B cell (primary cell): ENCODE data around the gene PPP1R14C. TPM values are rescaled to one million over a fixed set of nuclear protein-coding genes. Genes with fewer than 3 reads are reported as not detected.

Experiments used
- ATAC-seq: fragments of 200-7000 bp; cut with Tn5 transposase; one replicate; pipeline ENCODE4 v1.10.0; 2021; ENCODE audit warnings: low read depth, mild to moderate bottlenecking, moderate number of reproducible peaks, moderate library complexity
- CTCF ChIA-PET: fragments of 350-600 bp; sonication (Branson Sonifier 250); formaldehyde crosslinking; loops from one replicate; lab custom pipeline; 2021; ENCODE audit warnings: antibody characterized with exemption, inconsistent platforms; lab: Charles Lee
- POLR2A ChIA-PET: fragments of 350-600 bp; sonication (Branson Sonifier 250); formaldehyde crosslinking; loops from one replicate; lab custom pipeline; 2021; ENCODE audit warnings: antibody characterized with exemption; lab: Charles Lee
- DNase-seq: peaks from one replicate; pipeline ENCODE4 v3.0.0; 2013
- H2AFZ ChIP-seq: 2 replicates; pipeline ENCODE4 v1.6.1; 2012; ENCODE audit warnings: mild to moderate bottlenecking, low read depth, low read length; ENCODE audit not compliant: insufficient read depth, poor library complexity, severe bottlenecking
- H3K27ac ChIP-seq, 2 donors: 1 replicate in 1 of 2; 2 replicates in 1 of 2; pipeline ENCODE4 v1.5.1; 2012 to 2013; ENCODE audit warnings: low read length in 2 of 2, mild to moderate bottlenecking in 2 of 2, moderate library complexity in 1 of 2
- H3K27me3 ChIP-seq, 4 experiments: fragments of 200-600 bp in 1 of 4; sonication (generic) in 1 of 4; replicated peaks in 1 of 4; 1 replicate in 2 of 4; 2 replicates in 2 of 4; pipeline versions ENCODE4 v1.6.1 to v1.7.0; 2013 to 2016; ENCODE audit warnings: low read length in 3 of 4, mild to moderate bottlenecking in 2 of 4, mixed read lengths in 1 of 4, moderate library complexity in 1 of 4; ENCODE audit not compliant: insufficient read depth in 4 of 4, control insufficient read depth in 3 of 4; ENCODE audit errors: control extremely low read depth in 1 of 4
- H3K36me3 ChIP-seq, 2 experiments: replicated peaks in 1 of 2; 1 replicate in 1 of 2; 2 replicates in 1 of 2; pipeline versions ENCODE4 v1.6.1 to v1.7.1; 2013; ENCODE audit warnings: low read length in 1 of 2; ENCODE audit not compliant: insufficient read depth in 2 of 2, control insufficient read depth in 1 of 2; ENCODE audit errors: control extremely low read depth in 1 of 2, extremely low read depth in 1 of 2
- H3K4me1 ChIP-seq, 2 donors: fragments of 200-600 bp in 1 of 2; sonication (generic) in 1 of 2; 1 replicate in 1 of 2; 2 replicates in 1 of 2; pipeline versions ENCODE4 v1.5.1 to v1.6.1; 2013 to 2017; ENCODE audit warnings: low read length in 2 of 2; ENCODE audit not compliant: control insufficient read depth in 2 of 2, insufficient read depth in 2 of 2
- H3K4me2 ChIP-seq: replicated peaks from 2 replicates; pipeline ENCODE3; 2012; ENCODE audit warnings: mild to moderate bottlenecking, low read depth, low read length; ENCODE audit not compliant: poor library complexity, severe bottlenecking
- H3K4me3 ChIP-seq, 5 experiments: fragments of 200-600 bp in 1 of 5; sonication (generic) in 1 of 5; 1 replicate in 3 of 5; 2 replicates in 2 of 5; pipeline versions ENCODE4 v1.5.1 to v1.7.0; 2011 to 2016; ENCODE audit warnings: low read length in 4 of 5, mild to moderate bottlenecking in 4 of 5, low read depth in 2 of 5, control low read depth in 1 of 5, moderate library complexity in 1 of 5; ENCODE audit not compliant: insufficient read depth in 1 of 5; ENCODE audit errors: control extremely low read depth in 1 of 5, extremely low read depth in 1 of 5
- H3K79me2 ChIP-seq: fragments of 200-600 bp; sonication (generic); one replicate; pipeline ENCODE4 v1.6.0; 2016; ENCODE audit warnings: low read length; ENCODE audit not compliant: control insufficient read depth, insufficient read depth
- H3K9ac ChIP-seq: fragments of 200-600 bp; sonication (generic); 2 replicates; pipeline ENCODE4 v1.6.1; 2017; ENCODE audit warnings: mild to moderate bottlenecking, low read length, moderate library complexity
- H3K9me3 ChIP-seq, 3 donors: one replicate each; pipeline versions ENCODE4 v1.6.1 to v1.7.1; 2013; ENCODE audit warnings: low read length in 2 of 3; ENCODE audit not compliant: control insufficient read depth in 2 of 3, insufficient read depth in 1 of 3; ENCODE audit errors: control extremely low read depth in 1 of 3
- H4K20me1 ChIP-seq: 2 replicates; pipeline ENCODE4 v1.6.0; 2012; ENCODE audit warnings: mild to moderate bottlenecking, low read length; ENCODE audit not compliant: insufficient read depth, control insufficient read depth, poor library complexity, severe bottlenecking
- H3K27ac Mint-ChIP-seq: one replicate; pipeline ENCODE4 v1.8.0; 2021; ENCODE audit warnings: mixed read lengths
- H3K27me3 Mint-ChIP-seq: one replicate; pipeline ENCODE4 v1.8.0; 2021; ENCODE audit warnings: mixed read lengths
- H3K4me1 Mint-ChIP-seq: one replicate; pipeline ENCODE4 v1.8.0; 2021; ENCODE audit warnings: mixed read lengths
- H3K4me3 Mint-ChIP-seq: one replicate; pipeline ENCODE4 v1.8.0; 2021; ENCODE audit warnings: mixed read lengths
- H3K9me3 Mint-ChIP-seq: one replicate; pipeline ENCODE4 v1.8.0; 2022; ENCODE audit warnings: mixed read lengths; ENCODE audit not compliant: insufficient read depth
- CTCF ChIP-seq: fragments of 200-600 bp; IDR thresholded peaks from one replicate; pipeline ENCODE4 v1.8.0; 2022; ENCODE audit warnings: antibody characterized with exemption, mild to moderate bottlenecking
- EZH2 ChIP-seq: IDR thresholded peaks from 2 replicates; pipeline ENCODE4 v1.6.1; 2012; ENCODE audit warnings: borderline replicate concordance, low read depth, mild to moderate bottlenecking, moderate library complexity, low read length; ENCODE audit not compliant: insufficient read depth, poor library complexity, severe bottlenecking
- WGBS: methylation state at CpG from one replicate; pipeline ENCODE4 v1.1.5; 2013; ENCODE audit warnings: missing lambda C conversion rate; ENCODE audit not compliant: insufficient coverage; 5-methylcytosine and 5-hydroxymethylcytosine counted together
- intact Hi-C: fragments of 100-400 bp; cut with micrococcal nuclease; formaldehyde crosslinking; loops from one replicate; pipeline ENCODE4 v1.10.0; 2022
- polyA plus RNA-seq: library from polyadenylated mRNA; depleted of rRNA; stranded (reverse); fragments of >200 nt; gene quantifications from 2 replicates; pipeline ENCODE4 v1.2.3, GENCODE V29; 2012
- total RNA-seq, 2 donors: library from RNA; stranded (reverse); fragments of 120-200 nt in 1 of 2; gene quantifications; 1 replicate in 1 of 2; 2 replicates in 1 of 2; pipeline versions ENCODE4 v1.2.3 to v1.2.4, GENCODE V29; 2013 to 2022

PPP1R14C gene
- total and polyA plus RNA-seq, 2 donors (not counting 1 experiment from before 2014, with no cell fraction given) = not detected

- H3K36me3 ChIP-seq = no peaks in the 10 kb centered on the region
- H3K27me3 ChIP-seq = peaks cover 1 to 60% (median 40%) of the 10 kb centered on the region in 4 experiments
- no peaks in the 10 kb centered on the region for H3K9me3 Mint-ChIP-seq
- no peak for TF ChIP-seq CTCF
- no peak for TF ChIP-seq EZH2
- ATAC-seq (no peak), DNase-seq (no peak)
- no peak overlapping the region for H3K27ac Mint-ChIP-seq
- peaks cover 27% of the 10 kb centered on the region for H3K4me1 Mint-ChIP-seq
- H3K9ac ChIP-seq = no peak overlapping the region
- no peaks in the 10 kb centered on the region for H3K79me2 ChIP-seq
- intact Hi-C loops = no loop called here
- peaks cover 69% of the 10 kb centered on the region for H3K27me3 Mint-ChIP-seq
- no peaks in the 10 kb centered on the region for H4K20me1 ChIP-seq
- ChIA-PET CTCF (interaction anchor here (1.3 kb wide), 1 partner anchor 75 kb away, joined by 3 read pairs; no protein-coding TSS in a partner anchor), POLR2A (no interaction called here)
- H3K4me1 ChIP-seq = peaks cover 25 to 35% of the 10 kb centered on the region in 2 donors
- no peak overlapping the region for H3K27ac ChIP-seq
- no peaks in the 10 kb centered on the region for H3K9me3 ChIP-seq
- no peak overlapping the region for H2AFZ ChIP-seq
- no peak overlapping the region for H3K4me3 ChIP-seq
- 40% methylated on average over 1 of the region's 3 CpGs for WGBS
- no peak overlapping the region for H3K4me2 ChIP-seq
- peak overlapping the region; percentile 8 for H3K4me3 Mint-ChIP-seq
Measured at GRCh38 chr6:150145427-150145826, 2.6 kb downstream of the PPP1R14C start.

- Mint-ChIP-seq H3K4me3 (peak overlapping the region; percentile 8), H3K27ac (no peak overlapping the region), H3K4me1 (peaks cover 27% of the 10 kb centered on the region), H3K27me3 (peaks cover 71% of the 10 kb centered on the region), H3K9me3 (no peaks in the 10 kb centered on the region)
- ChIA-PET POLR2A (no interaction called here), CTCF (no interaction called here)
- H2AFZ ChIP-seq = no peak overlapping the region
- peaks cover 25 to 35% of the 10 kb centered on the region in 2 donors for H3K4me1 ChIP-seq
- TF ChIP-seq EZH2 (no peak), CTCF (no peak)
- no peaks in the 10 kb centered on the region for H3K79me2 ChIP-seq
- no peaks in the 10 kb centered on the region for H3K9me3 ChIP-seq
- no peak for ATAC-seq
- H3K4me3 ChIP-seq = no peak overlapping the region
- intact Hi-C loops = no loop called here
- no peaks in the 10 kb centered on the region for H4K20me1 ChIP-seq
- no peak overlapping the region for H3K27ac ChIP-seq
- peaks cover 1 to 59% (median 40%) of the 10 kb centered on the region in 4 experiments for H3K27me3 ChIP-seq
- no peak for DNase-seq
- H3K9ac ChIP-seq = no peak overlapping the region
- no peaks in the 10 kb centered on the region for H3K36me3 ChIP-seq
- no peak overlapping the region for H3K4me2 ChIP-seq
Measured at GRCh38 chr6:150145830-150146229, 3.0 kb downstream of the PPP1R14C start.
